ENCODE measurements around the gene XYLT1.
A peak's percentile ranks its signal among the peaks of the same experiment; 100 is the strongest.

XYLT1 gene

GRCh38 chr16:17474037-17474436, 3.3 kb upstream of the XYLT1 start:
- in situ Hi-C loops (cut with MboI; ENCODE audit: low pct_unique_long_range_greater_than_20kb, low sequenced_read_pairs, unreplicated experiment), result no loop called here
- DNase-seq (ENCODE audit: low spot score), result no peak

GRCh38 chr16:17471719-17472461, 1.1 kb upstream of the XYLT1 start:
- DNase-seq (ENCODE audit: low spot score), result no peak
- no peak for TF ChIP-seq CTCF (IDR thresholded peaks at IDR 0.05; ENCODE audit: extremely low read depth, insufficient read depth, missing control alignments)
- in situ Hi-C loops (cut with MboI; ENCODE audit: low pct_unique_long_range_greater_than_20kb, low sequenced_read_pairs, unreplicated experiment), result no loop called here

More at GRCh38 chr16:17474037-17474436, 3.3 kb upstream of the XYLT1 start:
- no peak for TF ChIP-seq CTCF (IDR thresholded peaks at IDR 0.05; ENCODE audit: extremely low read depth, insufficient read depth, missing control alignments)

GRCh38 chr16:17470182-17470907, 415 bp downstream of the XYLT1 start:
- DNase-seq (ENCODE audit: low spot score), result peak; percentile 72
- in situ Hi-C loops (cut with MboI; ENCODE audit: low pct_unique_long_range_greater_than_20kb, low sequenced_read_pairs, unreplicated experiment), result no loop called here
- TF ChIP-seq CTCF (IDR thresholded peaks at IDR 0.05; ENCODE audit: extremely low read depth, insufficient read depth, missing control alignments), result no peak

- in situ Hi-C loops (cut with MboI; ENCODE audit: low pct_unique_long_range_greater_than_20kb, low sequenced_read_pairs, unreplicated experiment), result no loop called here
- no peak for DNase-seq (ENCODE audit: low spot score)
Observed at GRCh38 chr16:17469741-17470181, 999 bp downstream of the XYLT1 start.

DNA sequence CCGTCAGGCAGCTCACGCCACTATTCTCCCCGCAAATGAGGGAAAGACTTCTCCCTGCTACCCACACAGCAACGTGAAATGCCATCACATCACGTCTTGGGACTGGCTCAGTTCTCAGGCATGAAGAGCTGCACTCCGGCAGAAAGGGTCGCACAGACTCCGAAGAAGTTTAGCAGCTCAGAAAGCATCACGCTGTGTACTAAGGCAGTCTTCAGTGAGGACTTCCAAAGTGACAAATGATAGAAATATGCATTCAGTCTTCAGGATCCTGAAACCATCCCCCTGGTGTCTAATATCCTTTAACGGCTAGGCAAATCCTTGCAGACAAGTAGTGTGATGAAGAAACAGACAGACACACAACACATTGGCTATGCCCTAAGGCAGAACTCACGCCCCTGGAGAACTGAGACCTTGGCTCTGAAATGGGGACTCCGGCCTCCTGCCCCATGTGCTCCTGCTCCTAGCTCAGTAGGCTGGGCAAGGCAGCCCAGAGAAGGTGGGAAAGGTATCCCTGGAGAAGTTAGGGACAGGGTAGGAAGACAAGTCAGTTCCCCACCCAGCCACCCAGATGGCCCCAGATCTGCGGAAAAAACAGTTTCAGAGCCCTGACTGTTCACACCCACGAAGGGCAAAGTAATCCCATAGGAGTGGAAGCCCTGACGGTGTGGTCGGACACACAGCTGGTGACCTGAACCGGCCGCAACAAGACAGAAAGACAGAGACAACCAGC, 1.6 kb downstream of the XYLT1 start:
- in situ Hi-C loops (cut with MboI; ENCODE audit: low pct_unique_long_range_greater_than_20kb, low sequenced_read_pairs, unreplicated experiment), result no loop called here
- DNase-seq (ENCODE audit: low spot score), result no peak
- TF ChIP-seq CTCF (IDR thresholded peaks at IDR 0.05; ENCODE audit: extremely low read depth, insufficient read depth, missing control alignments), result no peak

More at GRCh38 chr16:17469741-17470181, 999 bp downstream of the XYLT1 start:
- TF ChIP-seq CTCF (IDR thresholded peaks at IDR 0.05; ENCODE audit: extremely low read depth, insufficient read depth, missing control alignments), result no peak

DNA sequence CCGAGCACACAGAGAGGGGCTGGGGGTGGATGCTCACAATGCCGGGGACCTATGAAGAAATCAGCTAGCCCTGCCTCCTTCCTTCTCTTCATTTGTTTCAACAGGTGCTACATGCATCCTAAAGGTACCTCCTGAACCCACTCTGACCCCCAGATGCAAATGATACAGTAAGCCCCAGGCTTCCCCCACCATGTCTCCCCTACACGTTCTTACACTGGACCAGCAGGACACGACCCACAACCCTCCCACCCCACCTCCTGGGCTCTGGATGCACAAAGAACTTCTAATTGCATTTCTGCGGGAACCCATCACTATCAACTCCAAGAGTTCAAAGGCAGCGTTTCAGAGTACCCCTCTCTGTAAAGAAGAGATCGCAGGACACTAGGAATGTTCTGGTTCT, 2.1 kb downstream of the XYLT1 start:
- in situ Hi-C loops (cut with MboI; ENCODE audit: low pct_unique_long_range_greater_than_20kb, low sequenced_read_pairs, unreplicated experiment), result no loop called here
- no peak for TF ChIP-seq CTCF (IDR thresholded peaks at IDR 0.05; ENCODE audit: extremely low read depth, insufficient read depth, missing control alignments)
- DNase-seq (ENCODE audit: low spot score), result no peak

Measured in GM13977 (cell line).